DND-41 (cell line): ENCODE measurements around the gene MAP3K2.

ENCODE experiments used
- CTCF ChIP-seq: IDR thresholded peaks from 2 replicates; pipeline ENCODE4 v1.5.1; 2012; ENCODE audit warnings: borderline replicate concordance, low read length, moderate library complexity, mild to moderate bottlenecking; ENCODE audit not compliant: poor library complexity, severe bottlenecking; ENCODE audit errors: extremely low read depth
- EZH2 ChIP-seq: IDR thresholded peaks from 3 replicates; pipeline ENCODE4 v1.6.1; 2012; ENCODE audit warnings: borderline replicate concordance, low read depth, mild to moderate bottlenecking, moderate library complexity, low read length, inconsistent platforms; ENCODE audit not compliant: severe bottlenecking

- TF ChIP-seq CTCF (no peak), EZH2 (no peak)
Observed at GRCh38 chr2:127387655-127388422, at the start of gene MAP3K2.
